ENCODE measurements around the gene LAPTM5.
A peak's percentile ranks its signal among the peaks of the same experiment; 100 is the strongest.
"Not testable (repeated sequence)": the region's sequence is repeated elsewhere in the genome, so short reads cannot be mapped to it uniquely, and the experiment has no call there.

Gene LAPTM5

DNA sequence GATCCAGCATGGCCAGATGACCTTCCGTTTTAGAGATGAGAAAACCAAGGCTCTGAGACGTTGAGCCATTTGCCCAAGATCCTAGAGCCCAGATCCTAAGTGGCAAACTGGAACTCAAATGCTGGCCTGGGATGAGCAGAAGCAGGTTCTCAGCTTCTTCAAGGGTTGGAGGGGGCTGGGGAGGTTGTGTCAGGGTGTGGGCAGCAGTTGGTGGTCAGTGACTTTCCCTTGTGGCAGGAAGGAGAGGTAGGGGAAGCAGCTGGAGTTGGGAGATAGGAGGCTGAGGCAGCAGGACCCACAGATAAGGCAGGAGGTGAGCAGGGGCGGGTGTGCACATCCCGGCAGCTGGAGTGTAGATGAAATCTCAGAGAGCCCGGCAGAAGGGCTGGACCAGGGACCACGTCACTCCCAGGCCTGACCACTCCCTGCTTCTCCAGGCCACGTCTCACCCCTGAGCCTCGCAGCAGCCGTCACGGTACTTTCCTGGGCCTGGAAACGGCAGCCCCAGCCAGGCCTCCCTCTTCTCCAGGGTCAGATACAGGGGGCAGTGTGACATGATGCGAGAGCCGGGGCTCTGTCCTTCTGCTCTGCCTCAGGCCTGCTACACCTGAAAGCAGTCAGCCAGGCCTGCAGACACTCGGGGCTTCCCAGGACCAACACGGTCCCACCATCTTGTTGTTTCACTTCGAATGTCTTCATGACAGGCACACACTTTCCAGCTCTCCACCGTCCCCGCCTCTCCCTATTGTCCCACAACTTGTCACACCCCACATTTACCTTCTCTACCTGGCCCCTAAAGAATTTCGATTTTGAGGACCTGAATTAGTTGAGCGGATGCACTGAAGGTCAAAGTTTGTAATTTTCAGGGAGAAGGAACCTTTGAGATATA lies 11.5 kb upstream of the LAPTM5 start:
- no peak for DNase-seq

DNA sequence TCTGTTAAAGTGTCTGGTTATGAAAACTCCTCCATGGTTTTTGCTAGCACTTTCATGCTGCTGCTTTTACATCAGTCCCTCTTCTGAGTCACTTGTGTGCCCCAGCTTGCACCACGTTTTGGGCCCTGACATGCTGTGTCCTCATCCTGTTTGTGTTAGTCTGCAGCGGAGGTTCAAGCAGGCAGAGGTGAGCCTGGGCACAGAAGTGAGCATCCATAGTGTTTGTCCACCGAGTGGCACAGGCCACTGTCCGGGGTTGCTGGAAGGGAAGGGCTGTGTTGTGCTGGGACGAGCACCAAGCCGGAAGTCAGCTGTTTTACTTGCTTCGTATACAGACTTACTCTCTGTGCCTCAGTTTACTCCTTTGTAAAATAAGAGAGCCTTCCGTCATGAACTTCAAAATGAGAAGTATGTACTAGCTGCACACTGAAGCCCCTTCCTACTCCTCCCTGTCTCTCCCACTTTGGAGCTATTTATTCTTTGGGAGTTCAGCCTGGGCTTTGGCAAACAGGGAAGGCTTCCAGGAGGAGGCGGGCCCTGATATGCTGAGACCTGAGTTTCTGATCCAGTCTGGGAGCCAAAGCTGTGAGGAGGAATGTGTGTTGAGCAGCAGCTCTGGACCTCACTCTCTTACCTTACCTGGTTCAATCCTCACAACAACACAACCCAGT lies 10.7 kb upstream of the LAPTM5 start:
- DNase-seq, result no peak

DNA sequence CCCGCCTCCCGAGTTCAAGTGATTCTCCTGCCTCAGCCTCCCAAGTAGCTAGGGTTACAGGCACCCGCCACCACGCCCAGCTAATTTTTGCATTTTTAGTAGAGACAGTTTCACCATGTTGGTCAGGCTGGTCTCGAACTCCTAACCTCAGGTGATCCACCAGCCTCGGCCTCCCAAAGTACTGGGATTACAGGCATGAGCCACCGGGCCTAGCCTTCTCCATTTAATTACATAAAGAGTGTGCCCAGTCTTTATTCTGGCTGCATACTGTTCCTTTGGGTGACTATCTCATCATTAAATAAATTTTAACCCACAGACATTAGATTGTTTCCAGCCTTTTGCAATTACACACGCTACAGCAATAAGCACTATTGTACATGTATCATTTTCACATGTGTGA lies 9.4 kb upstream of the LAPTM5 start:
- DNase-seq, result not testable (repeated sequence)

DNA sequence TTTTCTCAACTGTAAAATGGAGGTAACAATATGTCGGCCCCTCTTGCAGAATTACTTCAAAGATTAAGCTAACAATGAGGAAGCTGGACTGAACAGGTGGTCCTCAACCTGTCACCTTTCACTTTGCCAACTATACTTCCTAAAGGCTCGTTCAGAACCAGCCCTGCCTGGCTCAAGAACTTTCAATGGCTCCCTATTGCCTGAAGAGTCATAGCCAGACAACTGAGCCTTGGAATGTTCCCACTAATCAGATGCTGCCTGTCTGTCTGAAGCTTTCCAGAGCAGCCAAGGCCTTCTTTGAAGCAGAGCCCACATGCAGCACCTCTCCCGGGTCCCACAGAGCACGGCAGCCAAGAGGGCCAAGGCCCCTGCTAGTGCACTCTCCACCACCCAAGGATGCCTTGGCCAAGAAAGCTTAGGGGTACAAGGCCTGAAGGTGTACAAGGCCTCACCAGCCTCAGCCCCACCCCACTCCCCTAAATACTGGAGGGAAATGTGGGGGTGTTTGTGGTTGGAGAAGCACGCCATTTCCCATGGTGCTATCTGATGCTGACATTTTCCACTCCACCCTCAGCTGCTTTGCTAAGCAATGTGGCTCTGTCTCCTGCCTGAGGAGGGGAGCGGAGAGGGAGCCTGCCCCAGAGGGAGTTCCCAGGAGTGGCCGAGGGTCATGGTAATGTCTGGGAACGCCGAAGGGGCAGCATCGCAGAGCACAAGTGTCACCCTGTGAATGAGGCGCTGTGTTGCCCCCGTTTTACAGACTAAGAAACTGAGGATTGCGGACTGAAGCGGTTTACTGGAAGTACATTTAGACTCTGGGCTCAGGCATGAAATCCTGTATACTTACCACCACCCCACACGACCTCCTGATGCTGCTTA lies 8.2 kb upstream of the LAPTM5 start:
- no peak for DNase-seq

DNA sequence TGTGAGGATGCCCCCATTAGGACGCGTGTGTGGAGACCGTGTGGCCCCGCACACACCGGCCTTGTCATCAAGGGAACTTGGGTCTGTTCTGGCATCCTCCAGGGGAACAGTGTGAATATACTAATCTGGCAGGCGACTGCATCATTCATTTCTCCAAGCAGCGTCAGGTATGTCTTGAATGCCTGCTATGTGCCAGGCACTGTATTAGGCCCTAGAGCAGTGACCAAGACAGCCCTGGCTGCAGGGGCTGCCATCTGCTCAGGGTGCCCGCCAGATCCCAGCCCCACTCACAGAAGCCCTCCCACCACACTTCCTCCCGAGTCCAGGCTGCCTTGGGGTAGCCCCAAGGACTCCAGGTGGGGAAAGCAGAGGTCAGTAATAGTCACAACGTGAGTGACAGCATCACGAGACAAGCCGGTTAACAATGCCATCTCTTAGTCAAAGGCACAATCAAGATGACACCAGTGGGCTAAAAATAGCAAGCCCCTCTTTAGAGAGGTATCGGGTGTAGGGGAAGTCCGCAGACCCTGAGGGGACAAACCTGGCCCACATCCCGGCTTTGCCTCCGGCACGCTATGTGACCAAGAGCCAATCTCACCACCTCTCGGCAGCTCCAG lies 7.5 kb upstream of the LAPTM5 start:
- DNase-seq, result no peak

DNA sequence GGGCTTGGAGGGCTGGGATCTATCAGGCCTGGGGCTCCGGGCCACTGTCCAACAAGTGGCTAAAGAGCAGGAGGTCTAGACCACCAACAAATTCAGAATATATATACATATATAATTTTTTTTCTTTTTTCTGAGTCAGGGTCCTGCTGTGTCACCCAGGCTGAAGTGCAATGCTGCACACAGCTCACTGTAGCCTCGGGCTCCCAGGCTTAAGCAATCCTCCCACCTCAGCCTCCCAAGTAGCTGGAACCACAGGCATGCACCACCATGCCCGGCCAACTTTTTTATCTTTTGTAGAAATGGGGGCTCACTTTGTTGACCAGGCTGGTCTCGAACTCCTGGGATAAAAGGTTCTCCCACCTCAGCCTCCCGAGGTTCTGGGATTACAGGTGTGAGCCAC lies 6.8 kb upstream of the LAPTM5 start:
- DNase-seq, result no peak

DNA sequence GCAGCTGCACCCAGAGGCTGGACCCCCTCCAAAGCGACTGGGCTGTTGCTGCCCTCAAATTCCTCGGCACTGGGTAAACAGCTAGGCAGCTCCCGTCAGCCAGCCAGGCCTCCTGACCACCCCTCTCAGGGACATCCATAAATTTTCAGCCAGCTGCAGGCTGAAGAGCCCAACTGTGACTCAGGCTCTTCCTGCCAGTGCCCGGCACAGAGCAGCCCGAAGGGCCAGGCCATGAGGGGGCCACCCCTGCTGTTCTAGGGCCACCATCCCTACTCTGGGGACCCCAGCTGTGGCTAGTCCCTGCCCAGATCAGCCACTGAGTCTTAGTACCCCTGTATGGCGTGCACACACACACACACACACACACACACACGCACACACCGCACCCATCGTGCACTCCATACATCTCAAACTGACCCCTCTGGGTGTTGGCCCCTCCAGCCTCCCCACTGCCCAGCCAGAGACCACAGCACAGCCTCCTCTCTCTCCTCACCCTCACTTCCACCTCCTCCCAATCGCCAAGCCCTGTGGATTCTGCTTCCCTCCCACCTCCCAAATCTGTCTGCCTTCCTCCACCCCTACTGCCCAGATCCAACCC lies 6.2 kb upstream of the LAPTM5 start:
- DNase-seq, result peak; percentile 19

DNA sequence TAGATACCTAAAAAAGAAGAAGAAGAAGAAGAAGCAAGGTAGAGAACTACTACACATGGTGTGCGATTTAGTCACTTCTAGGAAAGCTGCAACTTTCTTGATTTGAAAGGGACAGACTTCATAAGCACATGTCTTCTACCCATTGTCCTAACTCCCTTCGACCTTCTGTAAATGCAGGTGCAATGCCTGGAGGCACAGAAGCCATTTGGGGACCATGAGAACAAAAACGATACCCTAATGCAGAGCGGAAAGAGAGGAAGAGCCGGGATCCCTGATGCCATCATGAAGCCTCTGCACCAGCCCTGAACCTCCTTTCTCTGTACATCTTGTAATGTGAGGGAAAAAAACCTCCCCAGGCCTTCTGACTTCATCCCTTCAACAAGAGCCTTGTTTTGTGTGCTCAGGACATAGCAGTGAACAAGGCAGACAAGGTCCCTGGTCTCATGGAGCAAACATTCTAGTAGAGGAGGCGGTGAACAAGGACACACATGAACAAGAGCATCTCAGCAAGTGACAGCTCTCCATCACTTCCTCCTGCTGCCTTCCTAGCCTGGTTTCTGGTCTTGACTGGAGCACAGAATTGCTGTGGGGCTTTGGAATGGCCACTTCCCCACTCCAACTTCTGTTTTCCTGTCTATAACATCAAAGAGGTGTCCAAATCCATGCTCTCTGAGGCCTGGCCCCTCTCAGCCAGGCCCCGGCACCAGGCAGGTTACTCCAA lies 5.5 kb upstream of the LAPTM5 start:
- no peak for DNase-seq

DNA sequence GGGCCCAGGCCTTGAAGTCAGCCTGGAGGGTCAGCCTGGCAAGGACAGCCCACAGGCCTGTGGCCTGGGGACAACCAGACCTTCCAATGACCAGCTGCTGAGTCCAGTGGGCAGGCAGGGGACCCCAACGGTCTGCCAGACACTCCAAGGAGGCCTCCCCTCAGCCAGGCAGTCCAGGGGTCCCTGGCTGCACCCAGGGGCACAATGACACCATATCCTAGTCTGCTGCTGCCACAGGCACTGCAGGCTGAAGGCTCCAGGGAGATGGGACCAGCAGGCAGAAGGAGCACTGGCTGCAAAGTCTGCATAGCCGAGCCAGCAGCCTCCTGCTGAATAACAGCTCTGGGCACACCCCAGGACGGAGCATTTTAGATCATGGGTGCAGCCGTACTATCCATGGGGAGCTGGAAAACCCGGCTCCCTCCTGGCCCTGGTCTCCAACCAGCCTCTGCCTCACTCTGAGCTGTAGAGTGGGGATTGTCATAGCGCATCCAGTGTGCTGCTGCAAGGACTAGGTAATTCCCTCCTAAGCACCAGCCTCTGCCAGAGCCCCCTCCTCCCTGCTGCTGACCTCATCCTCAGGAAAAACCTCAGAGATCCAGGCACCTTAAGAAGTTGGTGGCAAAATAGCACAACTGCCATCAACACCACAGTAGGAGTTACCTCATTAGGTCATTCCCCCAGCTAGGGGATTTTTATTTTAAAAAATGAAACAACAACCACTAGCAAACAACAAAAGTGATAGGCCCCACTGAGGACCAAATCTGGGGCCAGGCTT lies 4.8 kb upstream of the LAPTM5 start:
- DNase-seq, result no peak

DNA sequence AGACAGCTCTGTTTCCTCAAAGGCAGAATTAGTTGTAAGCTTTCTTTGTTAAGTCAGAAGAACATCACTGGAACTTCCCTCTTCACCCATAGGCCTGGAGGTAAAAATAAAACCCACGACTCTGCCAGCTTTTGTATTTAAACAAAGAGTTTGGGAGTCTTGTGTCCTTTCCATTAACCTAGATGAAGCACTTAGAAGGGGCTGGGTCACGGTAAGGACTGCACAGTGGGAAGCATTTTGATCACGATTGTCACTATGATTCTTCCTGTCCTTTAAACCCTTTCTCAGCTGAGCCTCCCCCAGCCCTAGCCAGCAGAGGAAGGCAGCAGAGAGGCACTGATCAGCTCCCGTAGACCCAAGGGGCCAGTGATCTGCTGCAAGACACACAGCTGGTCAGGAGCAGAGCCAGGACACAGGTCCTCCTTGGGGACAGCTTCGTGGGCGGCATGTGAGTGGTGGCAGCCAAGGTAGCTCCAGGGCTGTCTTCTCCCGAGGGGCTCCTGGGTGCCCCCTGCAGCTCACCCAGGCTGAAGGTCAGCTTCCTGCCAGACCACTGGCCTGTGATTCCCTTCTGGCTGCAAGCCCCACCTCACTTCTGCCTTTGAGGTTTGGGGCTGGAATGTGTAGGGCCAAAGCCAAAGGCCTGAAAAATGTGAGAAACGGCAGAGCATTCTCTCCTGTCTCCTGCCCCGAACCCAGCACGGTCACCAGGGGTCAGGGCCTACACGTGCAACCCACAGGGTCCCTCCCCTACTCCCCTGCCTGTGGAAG lies 4.0 kb upstream of the LAPTM5 start:
- DNase-seq, result no peak

DNA sequence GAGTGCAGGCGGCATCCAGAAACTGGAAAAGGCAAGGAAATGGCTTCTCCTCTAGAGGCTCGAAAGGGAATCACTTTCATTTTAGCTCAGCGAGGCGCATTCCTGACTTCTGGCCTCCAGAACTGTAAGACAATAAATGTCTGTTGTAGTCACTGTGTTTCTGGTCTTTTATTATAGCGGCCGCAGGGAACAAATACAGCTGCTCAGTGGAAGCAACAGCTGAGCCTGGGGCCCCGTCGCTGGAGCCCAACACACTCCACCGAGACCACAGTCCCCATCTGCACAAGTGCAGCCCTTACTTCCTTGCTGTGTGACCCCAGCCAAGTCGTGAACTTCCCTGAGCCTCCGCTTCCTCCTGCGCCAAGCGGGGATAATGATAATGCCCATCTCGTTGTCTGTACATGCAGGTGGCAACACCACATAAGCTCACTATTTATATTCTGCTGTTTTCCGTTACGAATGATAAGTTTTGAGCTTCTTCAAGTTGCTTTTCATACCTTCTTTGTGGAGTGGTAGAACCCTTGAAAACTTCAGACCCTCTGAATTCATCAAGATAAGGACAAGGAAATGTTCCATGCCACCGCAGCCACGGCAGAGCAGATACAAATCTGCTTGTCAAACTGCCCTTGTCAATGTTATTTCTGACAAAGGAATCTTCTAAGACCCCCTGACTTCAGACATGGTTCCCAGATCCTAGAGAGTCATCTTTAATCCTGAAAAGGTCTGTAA lies 3.2 kb upstream of the LAPTM5 start:
- DNase-seq, result no peak

DNA sequence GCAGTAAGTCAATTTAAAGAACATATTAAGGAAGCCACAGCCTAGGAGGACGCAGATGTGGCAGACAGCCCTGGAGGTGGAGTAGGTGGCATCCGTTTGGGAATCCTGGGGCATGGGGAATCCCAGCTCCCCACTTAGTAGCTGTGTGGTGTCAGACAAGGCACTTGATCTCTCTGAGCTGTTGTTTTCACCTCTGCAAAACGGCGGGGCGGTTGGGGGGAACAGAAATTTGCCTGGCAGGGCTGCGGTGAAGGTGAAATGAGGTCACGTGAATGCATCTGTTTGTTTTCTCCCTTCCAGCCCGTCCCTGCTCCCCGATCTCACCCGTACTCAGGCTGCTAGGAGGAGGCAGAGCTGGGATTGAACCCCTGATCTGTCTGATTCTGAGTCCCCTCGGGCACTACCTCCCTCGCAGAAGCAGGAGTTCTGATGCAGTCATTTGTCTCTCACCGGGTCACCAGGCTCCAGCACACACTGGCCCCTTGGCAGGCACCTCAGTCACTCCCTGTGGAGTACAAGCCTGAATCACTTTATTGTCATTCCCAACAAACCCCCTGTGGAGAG lies 2.2 kb upstream of the LAPTM5 start:
- no peak for DNase-seq

DNA sequence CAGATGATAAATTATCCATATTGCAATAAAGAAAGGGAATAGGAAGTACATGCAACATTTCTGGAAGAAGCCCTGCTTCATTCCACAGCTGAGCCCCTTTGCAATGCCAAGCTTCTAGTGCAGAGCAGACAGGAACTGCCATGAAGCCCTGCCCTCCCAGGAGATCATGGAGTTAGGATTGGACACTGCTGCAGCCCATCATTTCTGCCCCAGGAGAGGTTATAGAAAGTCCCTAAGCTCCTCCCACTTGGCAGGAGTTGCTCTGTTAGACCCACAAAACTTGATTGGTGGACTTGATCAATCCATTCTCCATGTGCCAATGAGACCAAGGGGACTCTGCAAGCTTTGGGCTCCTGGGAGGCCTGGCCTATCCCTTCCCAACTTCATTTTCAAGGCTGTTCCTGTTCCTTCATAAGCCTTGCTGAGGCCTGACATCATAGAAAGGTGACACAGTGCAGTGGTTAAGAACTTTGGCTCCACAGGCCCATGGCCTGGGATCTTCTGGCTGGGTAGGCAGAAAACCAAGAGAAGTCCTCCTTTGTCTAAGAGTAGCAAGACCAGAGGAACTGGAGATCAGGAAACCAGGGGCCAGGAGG lies 1.3 kb upstream of the LAPTM5 start:
- no peak for DNase-seq

DNA sequence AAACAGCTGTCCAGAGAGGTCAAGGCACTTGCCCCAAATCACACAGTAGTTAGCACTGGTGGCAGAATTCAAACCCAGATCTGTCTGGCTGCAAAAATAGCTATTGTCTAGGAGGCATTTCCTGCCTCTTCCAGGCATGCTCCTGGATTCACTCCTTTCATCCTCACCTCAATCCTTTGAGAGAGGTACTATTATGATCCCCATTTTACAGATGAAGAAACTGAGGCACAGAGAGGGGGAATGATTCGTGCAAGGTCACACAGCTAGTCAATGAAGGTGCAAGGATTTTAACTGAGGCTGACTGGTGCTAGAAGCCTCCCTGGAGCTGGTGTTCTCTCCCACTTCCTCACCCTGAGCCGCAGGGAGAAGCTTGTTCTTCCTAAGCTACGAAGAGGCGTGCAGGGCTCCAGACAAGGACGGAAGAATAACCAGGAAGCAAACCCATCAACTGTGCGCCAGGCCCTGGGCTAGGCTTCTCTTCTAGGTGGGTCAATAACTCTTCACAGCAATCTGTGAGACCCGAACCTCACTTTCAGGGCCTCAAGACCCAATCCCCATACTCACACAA lies 631 bp upstream of the LAPTM5 start:
- DNase-seq, result no peak

DNA sequence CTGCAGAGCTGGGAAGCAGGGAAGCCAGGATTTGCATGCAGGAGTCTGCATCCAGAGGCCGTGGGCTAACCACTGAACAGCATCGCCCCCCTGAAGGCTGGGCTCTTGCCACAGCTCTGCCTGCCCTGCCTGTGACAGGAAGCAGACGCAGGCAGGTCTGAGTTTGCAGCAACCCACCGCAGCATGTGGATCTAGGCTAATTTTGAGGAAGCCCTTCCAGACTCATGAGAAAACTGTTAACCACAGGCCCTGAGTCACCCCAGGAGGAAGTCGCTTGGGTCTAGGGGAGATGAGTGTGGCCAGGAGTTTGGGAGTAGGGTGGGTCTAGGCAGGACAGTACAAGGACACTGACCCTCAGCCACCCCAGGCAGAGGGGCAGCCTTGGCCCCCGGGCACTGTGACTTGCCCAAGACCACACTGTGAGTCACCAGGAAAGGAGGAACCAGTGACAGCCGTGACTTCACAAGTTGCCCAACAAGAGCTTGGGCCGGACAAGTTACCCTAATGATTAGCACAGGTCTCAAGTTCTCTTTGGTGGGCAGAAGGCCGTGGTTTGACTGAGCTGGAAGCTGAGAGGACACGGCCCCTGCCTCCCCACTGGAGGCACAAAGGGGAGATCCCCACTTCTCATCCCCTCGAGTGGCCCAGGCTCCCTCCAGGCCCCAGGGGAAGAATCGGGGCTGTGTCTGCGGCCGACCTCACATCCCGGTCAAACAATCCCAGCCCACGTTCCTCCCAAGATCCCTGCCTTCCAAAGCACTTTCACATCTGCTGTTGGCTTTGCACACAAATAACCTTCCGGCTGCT lies 826 bp downstream of the LAPTM5 start:
- DNase-seq, result no peak

DNA sequence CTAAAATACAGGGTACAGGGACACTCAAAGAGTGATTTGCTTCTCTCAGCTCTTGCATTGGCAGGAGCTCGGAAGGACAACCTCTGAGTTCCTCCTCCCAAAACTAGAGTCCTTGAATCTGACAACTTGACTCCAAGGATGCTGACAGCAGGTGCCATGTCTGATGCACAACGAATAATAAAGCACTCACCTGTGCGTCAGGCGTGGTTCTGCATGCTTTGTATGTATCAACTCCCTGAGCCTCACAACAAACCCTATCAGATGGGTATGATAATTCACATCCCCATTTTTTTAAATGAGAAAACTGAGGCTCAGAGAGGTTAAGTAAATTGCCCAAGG lies 1.4 kb downstream of the LAPTM5 start:
- DNase-seq, result no peak

DNA sequence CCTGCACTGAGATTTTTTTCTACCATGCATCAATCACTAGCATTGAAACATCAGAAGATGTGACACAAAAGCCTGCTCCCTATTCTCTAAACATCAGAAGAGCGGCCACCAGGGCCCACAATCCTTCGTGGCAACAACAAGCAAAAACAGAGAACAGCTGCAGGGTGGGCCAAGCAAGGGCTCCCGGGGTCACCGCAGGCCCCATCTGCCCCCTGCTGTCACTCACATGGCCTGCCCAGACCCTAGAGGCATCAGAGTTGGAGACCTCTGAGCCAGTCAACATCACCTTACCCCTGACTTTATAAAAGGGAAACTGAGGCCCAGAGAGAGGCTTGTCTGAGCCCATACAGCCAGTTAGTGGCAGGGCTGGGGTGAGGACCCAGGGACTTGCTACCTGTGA lies 1.8 kb downstream of the LAPTM5 start:
- DNase-seq, result no peak

DNA sequence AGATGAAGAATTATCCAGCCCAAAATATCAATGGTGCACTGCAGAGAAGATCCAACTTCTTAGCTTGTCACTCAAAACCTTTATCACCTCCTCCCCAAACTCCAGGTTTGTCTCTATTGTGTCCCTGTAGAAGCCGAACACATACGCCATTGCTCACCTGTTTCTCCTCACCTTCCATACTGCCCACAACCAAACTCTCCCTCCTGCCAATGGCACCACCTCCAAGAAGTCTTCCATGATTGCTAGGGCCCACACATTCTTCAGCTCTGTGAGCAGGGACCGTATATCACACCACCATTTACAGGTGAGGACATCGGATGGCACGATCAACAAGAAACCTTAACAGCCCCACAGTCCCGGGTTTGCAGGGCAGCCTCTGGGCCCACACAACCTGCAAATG lies 2.2 kb downstream of the LAPTM5 start:
- no peak for DNase-seq

Data from NCI-H1092 (cell line).